PC-3 (cell line): ENCODE data around the gene FOXN3.

Experiments used
- EZH2 ChIP-seq: fragments of 300-600 bp; sonication (generic); IDR thresholded peaks from one replicate; pipeline ENCODE4 v1.6.1; 2017; ENCODE audit warnings: antibody characterized with exemption, mild to moderate bottlenecking, low read length; ENCODE audit not compliant: unreplicated experiment
- TF ChIP-seq, protein P1 (sequence below): fragments of 300-600 bp; sonication (generic); conservative IDR thresholded peaks from 2 replicates; pipeline ENCODE4 v1.5.1; 2017; ENCODE audit warnings: antibody characterized with exemption, low read depth, mild to moderate bottlenecking, low read length

DNA sequence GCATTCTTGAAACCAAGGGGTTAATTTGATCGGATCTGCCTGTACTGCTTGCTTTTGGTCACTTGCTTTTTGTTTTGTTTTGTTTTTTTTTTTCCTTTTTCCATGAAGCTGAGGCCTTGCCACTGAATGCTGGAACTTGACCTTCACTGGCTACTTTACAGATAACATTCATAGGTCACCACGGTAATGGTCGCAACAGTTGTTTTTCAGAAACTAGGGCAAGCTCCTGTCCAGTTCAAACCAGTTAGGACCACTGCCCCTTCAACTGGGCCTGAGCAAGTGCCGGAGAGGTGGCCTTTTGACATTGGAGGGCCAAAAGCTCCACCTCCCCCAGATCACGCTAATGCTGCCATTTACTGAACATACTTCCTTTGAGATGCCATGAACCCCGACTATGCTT is 147.6 kb downstream of the FOXN3 start:
- TF ChIP-seq EZH2 = no peak
- TF ChIP-seq, protein P1, sequence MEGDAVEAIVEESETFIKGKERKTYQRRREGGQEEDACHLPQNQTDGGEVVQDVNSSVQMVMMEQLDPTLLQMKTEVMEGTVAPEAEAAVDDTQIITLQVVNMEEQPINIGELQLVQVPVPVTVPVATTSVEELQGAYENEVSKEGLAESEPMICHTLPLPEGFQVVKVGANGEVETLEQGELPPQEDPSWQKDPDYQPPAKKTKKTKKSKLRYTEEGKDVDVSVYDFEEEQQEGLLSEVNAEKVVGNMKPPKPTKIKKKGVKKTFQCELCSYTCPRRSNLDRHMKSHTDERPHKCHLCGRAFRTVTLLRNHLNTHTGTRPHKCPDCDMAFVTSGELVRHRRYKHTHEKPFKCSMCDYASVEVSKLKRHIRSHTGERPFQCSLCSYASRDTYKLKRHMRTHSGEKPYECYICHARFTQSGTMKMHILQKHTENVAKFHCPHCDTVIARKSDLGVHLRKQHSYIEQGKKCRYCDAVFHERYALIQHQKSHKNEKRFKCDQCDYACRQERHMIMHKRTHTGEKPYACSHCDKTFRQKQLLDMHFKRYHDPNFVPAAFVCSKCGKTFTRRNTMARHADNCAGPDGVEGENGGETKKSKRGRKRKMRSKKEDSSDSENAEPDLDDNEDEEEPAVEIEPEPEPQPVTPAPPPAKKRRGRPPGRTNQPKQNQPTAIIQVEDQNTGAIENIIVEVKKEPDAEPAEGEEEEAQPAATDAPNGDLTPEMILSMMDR = no peak
